ENCODE results near the gene UPK2.

Gene UPK2

GRCh38 chr11:118996926-118997626 is 41.0 kb downstream of the UPK2 start:
- no peak for FAIRE-seq

- peak; percentile 88 for FAIRE-seq
Observed at GRCh38 chr11:118997627-118998387, 41.7 kb downstream of the UPK2 start, which contains the start of gene CENATAC. CENATAC (plus strand) TSS chr11:118998138; CDS start chr11:118998198, 60 bp downstream.

- no peak for FAIRE-seq
Observed at GRCh38 chr11:118998388-118998717, 42.3 kb downstream of the UPK2 start.

GRCh38 chr11:118998822-118999221 is 42.7 kb downstream of the UPK2 start:
- no peak for FAIRE-seq

GRCh38 chr11:119000906-119001305 is 44.8 kb downstream of the UPK2 start:
- FAIRE-seq = no peak

GRCh38 chr11:119006656-119007055 is 50.6 kb downstream of the UPK2 start:
- no peak for FAIRE-seq

Data from A204.1 (cell line).